Measurements from ENCODE around the gene ATXN7L3.

Gene ATXN7L3

DNA sequence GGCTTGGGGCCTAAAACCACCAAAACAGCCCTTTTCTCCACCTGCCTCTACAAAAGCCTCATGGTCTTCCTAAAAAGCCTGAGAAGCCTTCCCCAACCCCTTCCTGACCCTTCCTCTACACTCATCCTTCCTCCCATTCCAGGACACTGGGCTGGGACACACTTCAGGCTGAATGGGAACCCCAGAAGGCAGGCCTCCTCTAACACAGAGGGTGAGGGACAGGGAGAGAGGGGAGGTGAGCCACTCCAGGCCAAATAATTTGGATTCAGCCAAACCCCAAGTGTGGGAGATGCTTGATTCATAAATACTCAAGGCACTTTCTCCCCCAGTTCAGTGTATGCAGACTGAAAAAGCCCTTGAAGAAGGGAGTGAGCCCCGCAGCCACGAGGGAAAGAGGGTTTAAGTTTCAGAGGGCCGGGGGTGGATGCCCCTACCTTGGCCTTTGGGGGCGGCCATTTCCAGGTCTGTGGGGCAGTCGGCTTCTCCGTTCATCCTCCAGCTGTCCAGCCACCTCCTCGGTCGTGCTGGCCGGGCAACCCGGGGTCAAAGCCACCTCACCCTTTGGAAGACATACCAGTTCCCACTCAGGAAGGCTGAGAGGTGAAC, 18.2 kb upstream of the ATXN7L3 start:
- DNase-seq: peak; percentile 14

DNA sequence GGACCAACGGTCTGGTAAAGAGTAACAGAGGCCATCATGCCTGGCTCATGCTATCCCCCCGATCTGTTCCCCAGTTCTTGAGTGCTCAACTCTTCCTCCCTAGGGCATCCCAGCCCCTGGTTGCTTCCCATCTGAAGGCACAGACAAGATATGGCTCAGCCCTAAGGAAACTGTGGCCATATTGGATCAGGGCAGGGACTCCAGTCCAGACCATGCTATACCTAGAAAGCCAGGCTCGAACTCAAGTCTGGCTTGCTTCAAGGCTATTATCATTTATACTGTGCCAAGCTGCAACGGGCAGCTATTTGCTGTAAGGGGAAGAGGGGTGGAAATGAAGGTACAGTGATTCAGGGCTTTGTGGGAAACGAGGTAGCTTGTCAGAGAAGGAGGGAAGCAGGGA, 17.0 kb upstream of the ATXN7L3 start:
- DNase-seq: peak; percentile 60

DNA sequence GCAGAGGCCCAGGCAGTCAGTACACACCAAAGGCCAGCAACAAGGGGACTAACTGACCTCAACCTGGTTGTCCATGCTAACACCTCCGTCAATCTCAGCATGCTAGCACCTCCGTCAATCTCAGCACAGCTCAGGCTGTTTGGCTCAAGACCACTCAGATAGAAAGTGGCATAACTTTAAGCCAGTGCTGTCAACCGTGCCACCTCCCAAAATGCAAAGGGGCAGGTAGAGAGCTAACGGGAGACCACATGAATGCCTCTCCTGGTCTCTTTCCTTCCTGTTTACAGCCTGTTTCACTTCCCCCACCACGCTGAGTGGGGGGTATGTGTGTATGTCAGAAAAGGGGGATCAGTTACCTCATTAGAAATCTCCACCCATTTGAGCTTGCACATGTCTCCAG, 16.5 kb upstream of the ATXN7L3 start:
- DNase-seq: peak; percentile 75

DNA sequence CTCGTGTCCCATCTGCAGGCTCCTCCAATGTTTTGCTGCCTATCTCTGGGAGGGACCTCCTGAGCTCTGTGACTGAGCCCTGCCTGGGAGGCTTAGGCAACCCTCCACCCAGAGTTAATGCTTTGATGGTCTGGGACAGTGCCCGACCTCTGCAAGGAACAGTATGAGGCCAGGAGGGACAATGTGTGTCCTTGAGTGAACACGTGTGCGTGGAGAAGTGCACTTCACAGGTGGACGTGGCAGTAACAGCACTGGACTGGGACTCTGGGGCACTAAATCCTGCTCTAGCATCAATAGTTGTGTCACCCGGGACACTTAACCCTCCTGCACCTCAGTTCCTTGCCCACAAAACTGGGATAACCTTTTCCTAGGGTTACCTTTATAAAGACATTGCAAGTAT, 15.2 kb upstream of the ATXN7L3 start:
- DNase-seq: no peak

DNA sequence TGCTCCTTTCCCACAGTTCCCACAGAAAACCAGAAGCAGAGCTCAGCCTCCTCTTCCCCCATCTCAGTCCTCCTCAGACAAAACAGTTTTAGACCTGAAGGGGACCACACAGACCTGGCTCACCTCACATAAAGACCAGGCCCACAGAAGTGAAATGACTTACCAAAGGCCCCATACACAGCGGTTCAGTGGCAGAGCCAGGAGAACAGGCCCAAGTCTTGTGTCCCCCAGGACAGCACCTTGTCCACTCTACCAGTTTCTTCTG, 14.5 kb upstream of the ATXN7L3 start:
- DNase-seq: no peak

DNA sequence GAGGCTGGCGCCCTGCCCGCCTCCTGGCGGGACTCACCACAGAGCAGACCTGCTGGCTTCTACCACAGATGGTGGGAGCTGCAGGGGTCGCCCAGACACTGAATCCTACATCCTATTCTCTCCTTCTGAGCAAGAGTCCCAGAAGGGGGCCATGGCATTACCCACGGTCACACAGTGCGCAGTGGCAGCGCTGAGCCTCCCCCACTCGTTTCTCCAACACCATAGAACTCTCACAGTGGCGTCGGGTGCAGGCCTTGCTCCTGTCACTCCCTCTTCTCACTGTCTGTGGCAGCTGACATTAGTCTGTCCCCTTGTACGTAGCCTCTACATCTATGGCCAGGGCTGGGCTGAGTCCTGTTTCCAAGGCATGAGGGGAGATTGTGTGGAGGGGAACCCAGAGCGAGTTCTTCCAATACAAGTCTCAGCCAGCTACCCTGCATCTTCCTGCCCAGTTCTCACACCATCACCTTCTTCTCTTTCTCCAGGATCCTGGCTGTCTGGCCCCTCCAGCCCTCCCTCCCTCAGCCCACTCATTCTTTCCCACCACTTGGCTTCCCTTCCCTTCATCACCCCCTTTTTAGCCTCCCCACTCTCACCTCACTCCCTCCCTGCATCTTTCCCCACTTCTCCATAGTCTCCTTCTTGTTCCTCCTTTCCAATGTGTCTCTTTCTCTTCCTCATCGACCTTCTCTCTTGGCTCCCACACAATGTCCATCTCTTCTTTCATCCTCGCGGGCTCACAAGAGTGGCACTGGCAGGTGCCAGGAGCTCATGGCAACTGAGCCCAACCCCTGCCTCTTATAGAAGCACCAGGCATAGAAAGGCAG, 13.9 kb upstream of the ATXN7L3 start:
- DNase-seq: no peak

DNA sequence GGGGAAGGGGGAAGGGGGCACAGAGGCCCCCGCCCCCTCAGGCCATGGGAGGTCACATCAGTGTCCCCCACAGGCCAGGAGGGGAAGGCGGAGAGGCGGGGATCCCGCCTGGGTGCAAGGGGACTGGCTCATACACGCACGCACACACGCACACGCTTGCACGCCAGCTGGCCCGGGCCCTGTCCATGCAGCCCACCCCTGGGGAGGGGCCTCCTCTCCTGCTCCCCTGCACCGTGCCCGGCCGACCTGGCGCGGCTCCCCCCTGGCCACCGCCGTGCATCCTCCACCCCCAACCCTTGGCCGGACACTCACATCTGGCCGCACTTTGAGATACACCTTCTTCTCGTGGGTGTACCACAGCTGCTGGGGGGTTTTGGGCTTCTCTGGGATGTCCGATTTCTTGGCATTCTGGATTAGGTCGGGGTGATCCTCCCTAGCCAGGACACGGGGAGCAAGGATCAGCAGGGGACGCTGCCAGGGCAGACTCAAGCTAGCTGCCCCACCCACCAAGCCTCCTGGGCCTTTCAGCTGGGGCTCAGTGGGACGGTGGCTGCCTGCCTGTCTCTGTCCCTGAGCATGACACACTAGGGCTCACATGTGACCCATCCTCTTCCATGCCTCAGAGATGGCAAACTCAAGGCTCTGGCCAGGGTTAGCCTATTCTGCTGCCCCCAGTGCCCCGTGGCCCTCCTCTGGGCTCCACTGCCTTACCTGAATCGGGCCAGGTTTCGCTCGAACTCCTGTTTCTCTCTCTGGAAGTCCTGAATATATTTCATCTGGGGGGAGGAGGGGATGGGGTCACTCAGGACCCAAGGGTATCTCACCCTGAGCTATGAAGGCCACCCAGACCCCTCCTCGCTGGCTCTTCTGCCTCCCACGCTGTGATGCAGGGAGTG, 13.1 kb upstream of the ATXN7L3 start:
- DNase-seq: no peak

DNA sequence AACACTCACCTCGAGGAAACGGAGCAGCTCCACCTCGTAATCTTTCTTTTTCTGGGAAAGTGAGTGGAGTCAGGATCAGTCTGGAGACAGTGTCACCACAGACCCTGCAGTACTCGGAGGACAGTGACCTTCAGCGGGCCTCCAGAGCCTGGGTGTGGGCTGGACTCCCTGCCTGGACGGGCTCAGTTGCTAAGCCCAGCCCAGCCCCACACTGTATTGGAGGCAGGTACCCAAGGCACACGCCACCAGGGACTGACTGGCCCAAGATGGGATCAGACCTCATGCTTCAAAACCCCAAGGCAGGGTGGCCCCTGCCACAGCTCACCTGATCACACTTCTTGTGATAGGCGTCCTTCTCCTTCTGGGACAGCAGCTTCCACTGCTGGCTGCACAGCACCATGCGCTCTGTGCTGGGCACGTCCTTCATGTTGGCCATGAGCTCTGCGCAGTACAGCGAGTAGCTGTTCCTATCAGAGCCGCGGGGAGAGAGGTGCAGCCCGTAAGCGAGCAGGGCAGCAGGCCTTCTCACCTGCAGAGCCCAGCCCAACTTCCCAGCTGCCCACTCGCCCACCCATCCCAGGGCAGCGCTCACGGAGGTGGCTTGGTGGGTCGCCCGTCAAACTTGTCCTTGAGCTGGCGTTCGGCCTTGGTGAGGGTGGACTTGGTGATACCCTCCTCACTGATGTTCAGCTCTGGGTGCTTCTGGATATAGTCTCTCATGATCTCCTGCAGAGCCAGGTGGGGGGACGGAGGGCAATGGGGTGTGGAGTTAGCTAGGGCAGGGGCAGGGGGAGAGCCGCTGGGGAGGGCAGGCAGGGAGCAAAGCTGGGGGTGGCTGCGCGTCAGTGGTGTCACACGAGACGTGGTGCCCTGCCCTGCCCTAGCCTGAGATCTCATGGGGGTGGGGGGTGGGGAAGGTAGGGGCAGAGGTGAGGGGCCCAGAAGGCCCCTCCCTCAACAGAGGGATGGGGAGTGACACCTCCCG, 11.9 kb upstream of the ATXN7L3 start:
- no peak for DNase-seq

DNA sequence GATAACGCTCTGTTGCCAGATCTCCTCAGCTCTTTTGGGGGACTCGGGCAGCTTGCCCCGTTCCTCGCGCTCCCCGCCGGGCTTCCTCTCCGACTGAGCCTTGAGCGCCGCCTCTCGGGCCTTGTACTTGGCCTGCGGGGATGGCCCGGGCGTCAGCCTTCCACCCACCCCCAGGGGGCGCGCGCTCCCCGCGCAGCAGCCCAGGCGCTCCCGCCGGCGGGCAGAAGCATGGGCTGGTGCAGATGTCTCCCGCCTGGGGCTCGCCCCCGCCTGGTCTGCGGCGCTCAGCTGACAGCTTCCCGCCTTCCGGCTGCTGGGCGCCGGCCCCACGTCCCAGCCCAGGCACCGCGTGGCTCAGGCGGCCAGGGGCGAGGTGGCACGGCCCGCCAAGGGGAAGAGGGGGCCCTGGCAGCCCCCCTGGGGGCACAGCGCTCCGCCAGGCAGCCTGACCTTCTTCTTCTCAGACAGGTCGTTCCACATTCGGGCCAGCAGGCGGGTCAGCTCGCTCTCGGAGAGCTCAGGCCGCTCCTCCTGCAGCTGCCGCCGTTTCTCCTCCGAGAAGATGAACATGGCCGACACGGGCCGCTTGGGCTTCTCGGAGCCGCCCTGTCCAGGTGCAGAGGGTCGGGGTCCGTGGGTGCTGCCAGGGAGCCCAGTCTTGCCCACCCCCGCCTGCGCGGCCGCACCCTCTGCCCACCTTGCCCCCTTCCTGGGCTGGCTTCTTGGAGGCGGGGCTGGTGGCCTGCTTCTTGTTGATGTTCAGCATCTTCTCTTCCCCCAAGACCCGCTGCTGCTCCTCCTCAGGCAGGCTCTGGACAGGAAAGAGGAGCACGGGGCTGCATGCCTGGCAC, 10.9 kb upstream of the ATXN7L3 start:
- DNase-seq: peak; percentile 95

DNA sequence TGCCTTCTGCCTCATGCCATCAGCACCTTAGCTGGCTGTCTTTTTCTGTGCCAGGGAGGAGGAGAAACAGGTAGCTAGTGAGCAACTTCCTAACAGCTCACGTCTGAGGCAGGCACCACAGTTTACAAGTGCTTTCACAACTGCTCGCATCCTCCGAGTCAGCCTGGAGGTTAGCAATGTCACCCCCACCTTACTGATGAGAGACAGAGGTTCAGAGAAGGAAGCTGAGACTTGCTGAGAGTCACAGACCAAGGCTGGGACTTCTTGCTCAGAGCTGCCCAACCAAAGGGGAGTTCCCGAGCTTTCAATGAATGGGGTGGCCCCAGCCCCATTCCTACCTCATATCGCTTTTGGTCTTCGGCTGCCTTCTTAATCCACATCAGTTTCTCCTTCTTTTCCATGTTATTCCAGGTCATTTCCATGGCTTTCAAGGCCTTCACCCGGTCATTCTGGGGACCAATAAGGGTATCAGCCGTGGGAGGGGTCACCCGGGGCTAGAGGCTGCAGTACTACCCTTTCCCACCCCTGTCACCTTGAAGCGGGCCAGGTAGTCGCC, 10.2 kb upstream of the ATXN7L3 start:
- DNase-seq: peak; percentile 59

DNA sequence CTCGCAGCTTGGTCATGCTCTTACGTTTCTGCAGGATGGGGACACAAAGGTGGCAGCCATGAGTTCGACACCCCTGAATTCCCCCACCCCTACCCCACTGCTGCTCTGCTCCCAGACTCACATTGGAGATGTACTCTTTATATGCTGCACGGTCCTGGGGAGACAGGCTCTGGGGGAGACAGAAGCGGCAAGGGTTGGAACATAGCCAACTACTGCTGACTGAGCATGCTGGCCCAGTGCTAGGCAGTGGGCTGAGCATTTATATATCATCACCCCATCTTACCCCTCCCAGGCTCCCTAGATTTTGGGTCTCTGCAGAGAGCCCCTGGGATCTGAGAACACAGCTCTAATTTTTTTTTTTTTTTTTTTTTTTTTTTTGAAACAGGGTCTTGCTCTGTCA, 8.1 kb upstream of the ATXN7L3 start:
- DNase-seq: no peak

DNA sequence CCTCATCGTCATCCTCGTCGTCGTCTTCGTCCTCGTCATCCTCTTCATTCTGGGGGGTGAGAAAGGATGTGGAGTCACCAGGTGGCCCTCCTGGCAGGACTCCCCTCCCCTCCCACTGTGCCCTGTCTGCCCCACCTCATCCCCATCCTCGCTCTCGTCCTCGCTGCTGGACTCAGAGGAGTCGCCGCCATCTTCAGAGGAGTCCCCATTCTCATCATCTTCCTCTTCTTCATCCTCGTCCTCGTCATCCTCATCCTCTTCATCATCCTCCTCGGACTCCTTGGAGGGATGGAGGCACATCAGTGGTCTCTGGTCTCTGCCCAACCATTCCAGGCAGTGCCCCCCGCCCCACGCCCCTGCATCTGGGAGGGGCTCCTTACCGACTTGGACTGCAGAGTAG, 7.6 kb upstream of the ATXN7L3 start:
- DNase-seq: no peak

DNA sequence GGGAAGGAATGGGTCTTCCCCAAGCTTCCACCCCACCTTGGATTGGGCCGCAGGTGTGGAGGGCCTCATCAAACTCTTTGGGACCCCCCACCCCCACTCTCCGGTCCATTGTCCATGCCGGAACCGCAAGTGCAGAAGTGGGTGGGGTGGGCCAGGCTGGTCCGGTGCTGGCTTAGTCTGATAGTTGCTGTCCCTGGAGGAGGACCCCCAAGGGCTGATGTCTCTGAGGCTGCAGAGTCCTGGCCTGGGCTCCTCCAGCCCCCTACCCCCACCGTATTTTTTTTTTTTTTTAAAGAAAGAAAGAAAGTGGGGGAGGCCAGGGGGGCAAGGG, 7.1 kb upstream of the ATXN7L3 start:
- no peak for DNase-seq

DNA sequence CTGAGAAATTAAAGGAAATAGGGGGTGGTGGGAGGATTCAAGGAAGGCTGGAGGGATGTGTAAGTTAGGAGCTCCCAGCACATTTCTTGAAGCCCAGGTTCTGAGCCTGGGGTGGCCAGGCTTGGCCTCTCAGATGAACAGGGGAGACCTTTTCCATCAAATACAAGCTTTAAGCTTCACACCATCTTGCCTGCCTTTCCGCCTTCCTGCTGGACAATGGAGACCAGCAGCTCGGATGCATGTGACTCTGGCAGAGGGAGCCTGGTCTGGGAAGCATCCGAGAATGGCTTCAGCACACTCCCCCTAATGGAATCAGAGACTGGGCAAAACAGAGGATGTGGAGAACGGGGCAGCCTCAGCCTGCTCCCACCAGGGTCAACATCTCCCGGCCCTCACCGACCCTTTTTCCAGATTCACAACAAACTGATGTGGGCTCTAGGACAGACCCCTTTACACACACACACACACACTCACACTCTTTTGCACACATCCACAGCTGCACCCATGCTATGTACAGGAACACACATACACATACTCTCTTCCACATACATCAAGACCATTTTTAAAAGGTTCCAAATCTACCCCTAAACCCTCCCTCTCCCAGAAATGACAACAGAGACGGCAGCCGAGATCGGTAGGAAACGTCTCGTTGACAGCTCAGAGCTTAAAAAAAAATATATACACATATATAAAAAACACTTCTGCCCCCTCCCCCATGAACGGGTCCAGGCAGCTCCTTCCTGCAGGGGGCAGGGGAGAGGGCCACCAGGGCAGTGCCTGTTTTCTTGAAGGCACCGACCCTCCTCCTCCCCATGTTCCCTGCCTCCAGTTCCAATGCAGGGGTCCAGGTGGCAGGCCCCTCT, 6.5 kb upstream of the ATXN7L3 start:
- DNase-seq: no peak

DNA sequence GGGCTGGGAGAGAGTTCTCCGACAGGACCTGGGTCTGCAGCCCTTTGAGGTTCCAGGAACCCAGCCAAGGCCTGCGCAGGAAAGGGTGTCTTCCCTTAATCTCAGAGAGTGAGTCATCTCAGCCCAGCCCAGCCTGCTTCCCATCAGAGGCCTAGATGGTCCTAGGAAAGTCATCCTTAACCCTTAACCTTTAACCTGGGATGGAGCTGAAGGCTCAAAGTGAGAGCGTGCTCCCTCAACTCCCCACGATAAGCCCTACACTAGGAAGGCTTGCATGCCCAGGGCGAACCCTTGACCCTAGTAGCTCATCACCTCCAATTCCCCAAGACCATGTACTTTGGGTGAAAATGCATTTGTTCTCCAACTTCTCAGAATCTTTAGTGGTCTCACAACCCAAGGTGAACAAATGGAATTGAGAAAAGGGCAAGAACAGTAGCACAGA, 4.8 kb upstream of the ATXN7L3 start:
- no peak for DNase-seq

DNA sequence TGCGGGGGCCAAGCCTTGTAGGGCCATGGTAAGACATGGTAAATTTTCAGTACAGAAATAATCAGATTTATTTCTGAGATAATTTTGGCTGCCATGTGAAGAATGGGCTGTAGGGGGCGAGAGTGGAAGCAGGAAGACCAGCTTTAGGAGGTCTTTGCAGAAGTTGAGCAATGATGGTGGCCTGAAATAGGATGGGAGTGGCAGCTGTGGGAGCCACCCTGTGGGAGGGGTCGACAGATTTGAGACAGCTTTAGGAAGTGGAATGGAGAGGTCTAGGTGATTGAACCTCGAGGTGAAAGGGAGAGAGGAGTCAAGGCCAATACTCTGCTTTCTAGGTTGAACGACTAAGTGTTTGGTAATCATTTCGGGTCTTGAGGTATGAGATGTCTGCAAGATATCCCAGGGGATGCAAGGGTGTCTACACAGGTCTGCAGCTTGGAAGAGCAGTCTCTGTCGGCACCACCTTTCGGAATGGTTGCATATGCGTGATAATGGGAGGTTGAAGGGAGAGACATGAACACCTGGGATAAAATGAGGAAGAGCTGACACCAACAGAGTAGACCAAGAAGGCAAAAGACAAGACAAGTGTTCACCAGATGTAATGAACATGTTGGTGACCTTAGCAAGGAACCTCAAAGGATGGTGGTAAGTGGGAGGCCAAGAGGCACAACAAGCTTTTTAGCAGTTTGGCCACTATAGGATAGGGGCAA, 4.2 kb upstream of the ATXN7L3 start:
- DNase-seq: peak; percentile 80

DNA sequence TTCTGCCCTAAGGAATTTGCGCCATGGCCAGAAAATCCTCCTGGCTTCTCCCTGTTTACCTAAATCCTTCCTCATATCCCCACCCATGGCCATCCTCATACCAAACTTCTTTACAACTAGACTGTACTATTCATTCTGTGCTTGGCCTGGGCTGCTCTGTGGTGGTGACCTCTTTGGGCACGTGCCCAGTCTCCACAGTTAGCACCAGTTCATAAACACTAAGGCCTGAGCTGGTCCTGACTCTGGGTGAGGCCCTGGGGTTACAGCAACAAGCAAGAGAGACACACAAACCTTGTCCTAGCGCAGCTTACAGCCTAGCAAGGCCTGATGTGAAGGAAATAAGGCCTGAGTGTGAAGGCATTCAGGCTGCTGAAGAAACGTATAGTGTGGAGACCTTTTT, 3.1 kb upstream of the ATXN7L3 start:
- DNase-seq: no peak

DNA sequence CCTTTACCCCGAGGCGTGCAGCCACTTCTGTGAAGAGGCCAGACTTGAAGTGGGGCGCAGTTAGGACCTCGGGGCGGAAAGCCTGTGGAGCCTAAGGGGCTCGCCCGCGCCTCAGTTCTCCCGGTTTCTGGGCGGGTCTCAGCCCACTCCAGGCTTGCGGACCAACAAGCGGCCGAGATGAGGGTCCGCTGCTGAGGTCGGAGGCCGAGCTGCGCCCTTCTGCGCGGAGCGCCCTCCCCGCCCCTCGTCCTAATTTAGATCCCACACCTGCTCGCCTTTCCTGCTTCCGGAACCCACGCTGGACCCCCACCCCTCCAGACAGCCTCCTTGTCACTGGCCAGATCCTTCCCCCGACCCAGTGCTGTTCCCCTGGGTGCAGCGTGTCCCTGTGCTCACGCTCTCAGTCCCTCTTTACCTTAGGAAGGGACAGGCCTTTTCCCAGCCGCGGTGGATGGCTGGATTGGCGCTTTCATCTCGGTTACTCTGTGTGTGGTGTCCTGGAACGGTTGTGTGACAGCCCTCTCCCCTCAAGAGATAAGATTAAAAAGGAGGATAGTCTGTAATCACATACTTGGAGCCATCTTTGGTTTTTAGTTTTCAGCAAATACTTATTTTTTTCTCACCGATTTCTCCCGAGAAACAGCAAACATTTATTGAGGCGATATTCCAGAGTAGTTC, 933 bp upstream of the ATXN7L3 start:
- DNase-seq: peak; percentile 27
